Testis (tissue), 2 donors: Measurements from ENCODE around the gene LIN52.

Experiments used
- POLR2A ChIP-seq: fragments of 450-650 bp; IDR thresholded peaks from one replicate; pipeline ENCODE4 v1.6.1; 2017; ENCODE audit warnings: antibody characterized with exemption, mild to moderate bottlenecking, moderate library complexity
- TF ChIP-seq, protein P1 (sequence below), 3 experiments: fragments of 450-650 bp in 2 of 3; fragments of 200-600 bp in 1 of 3; sonication (generic) in 1 of 3; IDR thresholded peaks; one replicate each; pipeline ENCODE4 v1.5.1; 2016 to 2019; ENCODE audit warnings: antibody characterized with exemption in 3 of 3, mild to moderate bottlenecking in 2 of 3, moderate library complexity in 1 of 3

DNA sequence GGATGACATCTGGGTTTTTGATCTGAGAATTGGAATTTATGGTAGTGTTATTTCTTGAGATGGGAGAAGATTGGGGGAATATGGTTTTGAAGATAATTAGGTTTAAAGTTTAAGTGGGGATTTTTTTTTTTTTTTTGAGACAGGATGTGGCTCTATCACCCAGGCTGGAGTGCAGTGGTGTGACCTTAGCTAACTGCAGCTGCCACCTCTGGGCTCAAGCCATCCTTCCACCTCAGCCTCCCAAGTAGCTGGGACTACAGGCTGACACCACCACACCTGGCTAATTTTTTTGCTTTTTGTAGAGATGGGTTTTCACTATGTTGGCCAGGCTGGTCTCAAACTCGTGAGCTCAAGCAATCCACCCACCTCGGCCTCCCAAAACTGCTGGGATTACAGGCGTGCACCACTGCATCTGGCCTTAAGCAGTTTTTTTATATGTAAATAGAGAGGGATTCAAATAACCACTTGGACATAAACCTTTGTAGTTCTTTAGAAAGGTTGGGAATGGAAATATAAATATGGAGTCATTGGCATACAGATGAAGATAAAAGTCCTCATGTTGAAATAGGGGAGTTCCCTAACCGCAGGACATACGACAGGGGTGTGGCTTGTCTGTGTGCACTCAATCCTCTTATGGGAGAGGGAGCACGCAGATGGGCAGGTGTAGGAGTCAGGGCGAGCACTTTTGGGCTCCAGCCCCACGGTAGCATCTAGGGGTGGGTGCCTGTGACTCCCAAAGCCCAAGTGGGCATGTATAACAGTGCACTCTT, 4.7 kb downstream of the LIN52 start:
- TF ChIP-seq, protein P1, sequence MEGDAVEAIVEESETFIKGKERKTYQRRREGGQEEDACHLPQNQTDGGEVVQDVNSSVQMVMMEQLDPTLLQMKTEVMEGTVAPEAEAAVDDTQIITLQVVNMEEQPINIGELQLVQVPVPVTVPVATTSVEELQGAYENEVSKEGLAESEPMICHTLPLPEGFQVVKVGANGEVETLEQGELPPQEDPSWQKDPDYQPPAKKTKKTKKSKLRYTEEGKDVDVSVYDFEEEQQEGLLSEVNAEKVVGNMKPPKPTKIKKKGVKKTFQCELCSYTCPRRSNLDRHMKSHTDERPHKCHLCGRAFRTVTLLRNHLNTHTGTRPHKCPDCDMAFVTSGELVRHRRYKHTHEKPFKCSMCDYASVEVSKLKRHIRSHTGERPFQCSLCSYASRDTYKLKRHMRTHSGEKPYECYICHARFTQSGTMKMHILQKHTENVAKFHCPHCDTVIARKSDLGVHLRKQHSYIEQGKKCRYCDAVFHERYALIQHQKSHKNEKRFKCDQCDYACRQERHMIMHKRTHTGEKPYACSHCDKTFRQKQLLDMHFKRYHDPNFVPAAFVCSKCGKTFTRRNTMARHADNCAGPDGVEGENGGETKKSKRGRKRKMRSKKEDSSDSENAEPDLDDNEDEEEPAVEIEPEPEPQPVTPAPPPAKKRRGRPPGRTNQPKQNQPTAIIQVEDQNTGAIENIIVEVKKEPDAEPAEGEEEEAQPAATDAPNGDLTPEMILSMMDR (IDR thresholded peaks at IDR 0.05), result no peak
- no peak for TF ChIP-seq POLR2A
